ENCODE measurements around the gene MAGI1. TPM values are rescaled to one million over a fixed set of nuclear protein-coding genes. Genes with fewer than 3 reads are reported as not detected.

MAGI1 gene
- polyA plus RNA-seq, 1 donor: 32.7 TPM

GRCh38 chr3:65712140-65712539 is 326.6 kb downstream of the MAGI1 start:
- no peak for DNase-seq

DNA sequence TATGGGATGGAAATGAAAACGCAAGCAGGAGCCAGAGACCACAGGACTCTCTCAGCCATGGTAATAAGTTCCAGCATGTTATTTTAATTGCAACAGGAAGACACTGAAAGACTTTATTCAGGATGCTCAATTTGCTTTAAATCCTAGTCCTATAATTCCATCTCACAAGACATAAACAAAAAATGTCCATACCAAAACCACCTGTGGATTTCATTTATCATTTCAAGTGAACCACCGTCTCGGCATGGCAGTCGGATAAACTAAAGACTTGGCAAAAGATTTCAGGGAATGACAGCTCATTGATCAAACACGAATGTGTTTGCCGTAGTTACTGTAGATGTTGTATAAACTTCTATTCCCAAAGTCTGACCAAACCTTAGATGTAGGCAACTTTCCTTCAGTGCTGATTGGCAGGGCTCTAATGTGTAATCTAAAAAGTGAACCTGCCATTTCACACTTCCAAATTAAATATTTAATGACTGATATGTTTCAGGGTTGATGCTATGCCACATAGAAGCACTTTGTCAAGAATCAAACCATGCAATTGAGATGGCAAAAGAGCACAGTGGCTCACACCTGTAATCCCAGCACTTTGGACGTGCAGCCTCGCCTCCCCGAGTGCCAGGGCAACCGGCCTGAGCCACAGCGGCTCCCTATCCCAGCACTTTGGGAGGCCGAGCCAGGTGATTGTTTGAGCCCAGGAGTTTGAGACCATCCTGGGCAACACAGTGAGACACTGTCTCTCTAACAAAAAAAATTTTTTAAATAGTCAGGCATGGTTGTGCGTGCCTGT is 331.7 kb downstream of the MAGI1 start:
- DNase-seq: no peak

DNA sequence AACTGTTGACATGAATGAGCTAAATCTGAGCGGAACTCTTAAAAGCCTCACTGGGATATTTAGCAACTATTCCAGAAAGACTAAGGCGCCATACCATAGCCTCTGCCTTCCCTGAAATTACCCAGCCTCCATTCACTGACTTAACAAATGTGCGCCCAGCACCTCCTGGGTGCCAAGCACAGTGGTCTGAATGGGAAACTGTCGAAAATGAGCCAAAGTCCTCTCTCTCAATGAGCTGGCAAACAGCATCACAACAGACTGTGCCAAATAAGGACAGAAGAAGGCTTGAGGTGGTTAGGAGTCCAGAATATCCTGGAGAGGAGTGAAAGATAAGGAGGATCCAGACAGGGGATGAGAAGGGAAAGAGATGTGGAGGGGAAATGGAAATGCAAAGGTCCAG is 332.4 kb downstream of the MAGI1 start:
- no peak for DNase-seq

GRCh38 chr3:65703820-65704219 is 334.9 kb downstream of the MAGI1 start:
- no peak for DNase-seq

- DNase-seq: no peak
Observed at GRCh38 chr3:65703026-65703425, 335.7 kb downstream of the MAGI1 start.

DNA sequence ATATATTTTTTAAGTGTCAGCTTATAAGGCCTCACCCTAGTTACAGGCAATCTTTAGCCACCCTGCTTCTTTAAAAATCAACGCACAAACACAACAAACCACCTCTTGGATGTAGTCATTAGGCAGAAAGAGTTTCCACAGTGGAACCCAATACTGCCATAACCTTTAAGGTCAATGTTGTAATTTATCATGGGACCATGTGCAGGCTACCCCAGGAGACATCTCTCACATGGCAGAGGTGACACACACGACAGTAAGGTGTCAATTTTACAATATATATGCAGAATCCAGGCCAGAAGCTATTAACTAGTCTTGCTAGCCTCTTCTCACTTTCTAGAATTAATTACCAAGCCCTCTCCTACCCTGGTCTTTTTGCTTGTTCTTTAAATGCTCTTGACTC is 336.5 kb downstream of the MAGI1 start:
- DNase-seq: peak; percentile 38

- no peak for DNase-seq
Observed at GRCh38 chr3:65701516-65701915, 337.2 kb downstream of the MAGI1 start.

DNA sequence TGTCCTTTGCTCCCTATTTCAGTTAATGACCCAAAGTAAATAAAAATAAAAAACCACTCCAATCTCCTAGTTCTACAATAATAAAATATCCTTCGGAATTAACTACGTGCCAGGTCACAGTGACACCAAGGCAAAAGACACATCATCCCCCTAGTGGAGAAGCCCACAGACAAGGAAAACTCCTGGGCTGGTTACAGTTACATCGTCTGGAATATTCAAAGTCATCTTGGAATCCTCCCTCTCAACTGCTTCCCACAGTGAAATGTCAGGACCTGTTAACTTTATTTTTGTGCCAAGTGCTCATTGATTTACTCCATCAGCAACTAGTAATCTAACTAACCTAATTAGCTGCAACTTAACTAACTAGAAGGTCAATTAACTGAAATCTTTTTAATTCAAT is 349.3 kb downstream of the MAGI1 start:
- no peak for DNase-seq

DNA sequence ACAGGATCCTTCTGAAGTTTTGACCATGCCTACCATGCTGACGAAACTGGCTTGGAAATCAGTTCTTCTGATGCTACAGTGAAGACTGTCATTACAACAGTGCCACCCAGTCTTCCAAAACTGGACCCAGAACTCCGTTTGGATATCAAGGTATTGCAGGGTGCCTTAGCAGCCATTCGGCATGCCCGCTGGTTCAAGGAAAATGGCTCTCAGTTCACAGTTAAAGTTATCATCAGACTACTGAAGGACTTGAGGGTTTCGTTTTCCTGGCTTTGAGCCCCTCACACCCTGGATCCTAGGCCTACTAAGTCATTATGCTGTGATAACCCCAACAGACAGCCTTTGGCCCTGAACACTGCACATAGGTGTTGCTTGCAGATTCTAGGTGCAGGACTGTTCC is 351.0 kb downstream of the MAGI1 start:
- no peak for DNase-seq

DNA sequence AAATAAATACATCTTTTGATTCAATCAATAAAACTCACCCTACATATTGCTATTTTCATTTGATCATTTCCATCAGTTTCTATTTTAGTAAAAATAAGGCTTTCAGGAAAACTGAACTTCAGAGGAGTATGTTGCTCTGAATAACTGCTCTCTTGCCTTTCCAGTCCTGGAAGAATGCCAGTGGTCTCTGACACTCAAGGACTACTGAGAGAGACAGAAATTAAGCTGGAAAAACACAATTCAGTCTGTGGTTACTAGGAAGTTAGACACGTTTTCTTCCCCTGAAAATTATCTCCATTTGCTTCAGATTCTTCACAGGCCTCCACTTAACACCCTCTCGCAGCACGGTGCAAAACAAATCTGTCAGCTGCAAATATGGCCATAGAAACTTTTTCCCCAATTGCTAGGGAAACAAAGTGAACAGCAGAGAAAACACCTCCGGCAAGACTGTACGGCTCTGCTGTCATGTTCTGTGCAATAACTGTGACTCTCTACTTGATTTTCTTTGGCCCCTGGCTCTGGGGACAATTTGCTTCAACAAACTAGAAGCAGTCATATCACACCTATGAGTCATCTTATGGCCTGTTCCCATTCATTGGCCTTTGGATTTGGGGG is 353.0 kb downstream of the MAGI1 start:
- DNase-seq: peak; percentile 48

GRCh38 chr3:65678516-65678915 is 360.2 kb downstream of the MAGI1 start:
- DNase-seq: no peak

DNA sequence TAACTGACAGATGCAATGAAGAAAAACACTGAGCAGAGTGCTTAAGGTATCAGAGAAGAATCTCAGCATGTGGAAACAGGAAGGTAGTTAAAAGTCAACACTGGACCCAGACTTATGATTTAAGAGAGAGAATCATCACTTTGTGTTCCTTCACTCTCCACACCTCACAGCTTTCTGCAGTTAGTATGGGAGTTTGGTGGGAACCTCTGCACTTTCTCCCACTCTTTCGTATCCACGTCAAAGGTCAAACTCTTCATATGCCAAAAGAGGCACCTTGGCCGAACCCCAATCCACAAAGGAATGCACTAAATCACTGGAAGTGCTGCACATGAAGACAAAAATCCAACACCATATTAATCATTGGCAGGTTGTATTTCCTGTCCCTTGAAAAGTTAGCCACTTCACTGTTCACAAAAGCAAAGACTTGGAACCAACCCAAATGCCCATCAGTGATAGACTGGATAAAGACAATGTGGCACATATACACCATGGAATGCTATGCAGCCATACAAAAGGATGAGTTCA is 361.2 kb downstream of the MAGI1 start:
- DNase-seq: no peak

- DNase-seq: no peak
Observed at GRCh38 chr3:65676580-65676979, 362.1 kb downstream of the MAGI1 start.

DNA sequence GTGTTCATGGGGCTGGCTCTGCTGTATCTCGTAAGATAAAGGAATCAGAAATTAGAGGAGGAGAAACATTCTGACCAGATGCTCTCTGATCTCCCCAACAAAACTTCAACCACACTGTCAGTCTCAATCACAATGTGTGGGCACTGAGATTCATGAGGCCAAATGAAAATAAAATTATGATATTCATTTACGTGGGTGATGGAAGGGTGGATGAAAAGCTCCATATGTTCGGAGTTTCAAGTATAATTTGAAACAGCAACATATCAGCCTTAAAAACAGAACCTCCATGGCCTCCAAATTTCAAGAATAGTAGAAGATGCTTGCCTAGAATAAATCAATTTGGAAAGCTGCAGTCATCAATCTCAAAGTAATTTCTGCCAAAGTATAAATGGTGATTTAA is 363.7 kb downstream of the MAGI1 start:
- no peak for DNase-seq

DNA sequence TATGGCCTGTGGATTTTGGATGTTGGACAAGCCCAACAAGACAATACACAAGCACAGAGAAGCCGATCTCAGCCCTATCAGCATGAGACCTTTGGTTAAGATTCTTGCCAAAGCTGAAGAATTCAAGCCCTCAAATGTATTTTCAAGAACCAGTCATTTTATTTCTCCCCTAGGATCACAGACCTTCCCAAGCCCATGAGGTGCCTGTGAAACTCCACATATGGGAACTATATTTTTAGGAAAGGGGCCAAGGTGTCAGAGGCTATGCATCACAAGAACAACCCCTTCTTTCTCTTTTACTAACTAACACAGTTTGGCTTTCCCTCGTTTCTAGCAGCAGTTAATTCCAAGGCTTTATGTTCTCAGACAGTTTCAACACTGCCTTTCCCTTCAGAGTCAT is 364.5 kb downstream of the MAGI1 start:
- DNase-seq: no peak

DNA sequence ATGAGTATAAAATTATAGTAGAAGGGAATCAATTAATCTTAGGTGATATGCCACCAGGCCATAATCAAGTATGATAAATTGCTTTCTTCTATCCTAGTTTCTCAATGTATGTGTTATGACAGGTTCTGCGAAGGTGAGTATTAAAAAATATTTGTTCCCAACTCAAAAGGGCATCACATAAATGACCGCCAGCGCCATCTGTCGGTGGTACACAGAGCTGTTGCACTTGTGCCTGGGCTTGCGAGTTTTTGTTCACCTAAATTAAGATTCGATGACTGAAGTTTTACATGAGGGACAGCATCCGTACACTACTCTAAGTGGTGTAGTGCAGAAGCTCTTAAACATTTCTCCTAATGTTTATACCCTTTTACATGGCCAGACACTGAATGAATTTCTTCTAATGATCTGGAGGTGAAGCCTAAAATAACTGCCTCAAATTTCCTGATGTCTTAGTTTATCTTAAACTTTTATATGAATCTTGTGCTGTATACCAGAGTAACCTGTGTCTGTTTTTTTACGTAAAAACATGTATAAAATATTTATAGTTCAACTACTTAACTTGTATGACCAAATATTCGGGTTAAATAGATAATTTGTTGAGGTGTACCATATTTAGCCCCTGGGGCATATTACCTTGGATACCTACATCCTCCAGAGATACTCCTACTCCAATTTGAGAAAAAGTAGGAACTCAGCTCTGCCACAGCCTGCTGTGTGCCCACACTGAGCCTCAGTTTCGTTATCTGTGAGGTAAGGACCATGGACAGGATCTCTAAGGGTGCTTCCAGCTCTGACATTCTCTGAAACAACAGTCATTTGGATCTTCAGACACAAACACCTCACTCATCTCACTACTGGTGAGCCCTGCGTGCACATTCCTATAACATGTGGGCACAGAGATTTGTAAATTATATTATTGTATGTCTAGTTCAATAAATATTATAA is 365.6 kb downstream of the MAGI1 start:
- DNase-seq: peak; percentile 49

- no peak for DNase-seq
Observed at GRCh38 chr3:65672061-65672460, 366.7 kb downstream of the MAGI1 start.

- DNase-seq: no peak
Observed at GRCh38 chr3:65671004-65671403, 367.7 kb downstream of the MAGI1 start.

- no peak for DNase-seq
Observed at GRCh38 chr3:65669163-65669875, 369.4 kb downstream of the MAGI1 start.

- DNase-seq: no peak
Observed at GRCh38 chr3:65667963-65668362, 370.8 kb downstream of the MAGI1 start.

DNA sequence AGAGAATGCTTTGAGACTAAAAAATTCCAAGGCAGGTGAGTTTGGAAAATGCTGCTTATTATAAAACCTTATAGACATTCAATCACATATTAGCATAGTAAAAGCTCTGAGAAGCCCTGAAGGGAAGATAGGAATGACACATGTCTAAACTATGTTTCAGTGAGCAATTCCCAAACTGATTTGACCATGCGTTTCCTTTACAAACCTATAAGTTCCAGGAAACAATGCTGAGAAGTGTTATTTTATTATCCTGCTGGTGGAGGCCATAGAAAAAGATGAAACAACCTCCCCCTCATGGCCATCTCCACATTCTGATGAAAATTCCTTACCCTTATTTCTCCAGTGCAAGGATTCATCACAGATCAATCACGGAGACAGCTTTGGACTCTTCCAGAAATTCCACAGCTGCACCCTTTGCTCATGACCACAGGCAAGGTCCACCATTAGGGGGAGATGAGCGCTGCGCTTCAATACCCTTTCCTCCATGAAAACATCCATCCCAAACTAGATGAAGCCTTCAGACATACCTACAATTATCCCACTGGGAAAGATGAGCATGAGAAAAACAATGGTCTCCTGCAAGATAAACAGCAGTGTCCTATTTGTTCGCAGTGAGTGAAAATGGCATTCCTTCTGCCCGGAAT is 372.1 kb downstream of the MAGI1 start:
- no peak for DNase-seq

Data from left kidney (tissue), 2 donors.